GM10266 (cell line): ENCODE results near the gene ZBTB7A.

Source experiments
- DNase-seq: peaks from one replicate; pipeline ENCODE4 v3.0.0; 2012; ENCODE audit errors: extremely low spot score
- TF ChIP-seq, protein P1 (sequence below): IDR thresholded peaks from 2 replicates; pipeline ENCODE4 v1.5.1; 2012; ENCODE audit warnings: mild to moderate bottlenecking, low read depth; ENCODE audit not compliant: control insufficient read depth, insufficient read depth; ENCODE audit errors: missing control alignments

The ZBTB7A gene

DNA sequence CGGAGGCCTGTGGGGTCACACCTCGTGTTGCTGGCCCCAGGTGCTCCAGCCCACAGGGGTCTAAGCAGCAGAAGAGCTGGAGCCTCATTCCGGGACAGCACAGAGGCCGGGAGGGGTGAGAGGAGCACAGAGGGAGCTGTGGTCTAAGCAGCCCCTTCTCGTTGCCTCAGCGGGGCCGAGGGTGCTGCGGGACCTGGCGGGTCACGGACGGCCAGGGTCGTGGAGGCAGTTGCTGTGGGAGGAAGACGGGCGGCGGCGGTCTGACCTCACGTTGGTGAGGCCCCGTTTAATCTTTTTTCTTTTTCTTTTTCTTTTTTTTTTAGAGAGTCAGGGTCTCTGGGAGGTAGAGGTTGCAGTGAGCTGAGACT lies 37.5 kb downstream of the ZBTB7A start:
- TF ChIP-seq, protein P1, sequence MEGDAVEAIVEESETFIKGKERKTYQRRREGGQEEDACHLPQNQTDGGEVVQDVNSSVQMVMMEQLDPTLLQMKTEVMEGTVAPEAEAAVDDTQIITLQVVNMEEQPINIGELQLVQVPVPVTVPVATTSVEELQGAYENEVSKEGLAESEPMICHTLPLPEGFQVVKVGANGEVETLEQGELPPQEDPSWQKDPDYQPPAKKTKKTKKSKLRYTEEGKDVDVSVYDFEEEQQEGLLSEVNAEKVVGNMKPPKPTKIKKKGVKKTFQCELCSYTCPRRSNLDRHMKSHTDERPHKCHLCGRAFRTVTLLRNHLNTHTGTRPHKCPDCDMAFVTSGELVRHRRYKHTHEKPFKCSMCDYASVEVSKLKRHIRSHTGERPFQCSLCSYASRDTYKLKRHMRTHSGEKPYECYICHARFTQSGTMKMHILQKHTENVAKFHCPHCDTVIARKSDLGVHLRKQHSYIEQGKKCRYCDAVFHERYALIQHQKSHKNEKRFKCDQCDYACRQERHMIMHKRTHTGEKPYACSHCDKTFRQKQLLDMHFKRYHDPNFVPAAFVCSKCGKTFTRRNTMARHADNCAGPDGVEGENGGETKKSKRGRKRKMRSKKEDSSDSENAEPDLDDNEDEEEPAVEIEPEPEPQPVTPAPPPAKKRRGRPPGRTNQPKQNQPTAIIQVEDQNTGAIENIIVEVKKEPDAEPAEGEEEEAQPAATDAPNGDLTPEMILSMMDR = no peak
- no peak for DNase-seq

DNA sequence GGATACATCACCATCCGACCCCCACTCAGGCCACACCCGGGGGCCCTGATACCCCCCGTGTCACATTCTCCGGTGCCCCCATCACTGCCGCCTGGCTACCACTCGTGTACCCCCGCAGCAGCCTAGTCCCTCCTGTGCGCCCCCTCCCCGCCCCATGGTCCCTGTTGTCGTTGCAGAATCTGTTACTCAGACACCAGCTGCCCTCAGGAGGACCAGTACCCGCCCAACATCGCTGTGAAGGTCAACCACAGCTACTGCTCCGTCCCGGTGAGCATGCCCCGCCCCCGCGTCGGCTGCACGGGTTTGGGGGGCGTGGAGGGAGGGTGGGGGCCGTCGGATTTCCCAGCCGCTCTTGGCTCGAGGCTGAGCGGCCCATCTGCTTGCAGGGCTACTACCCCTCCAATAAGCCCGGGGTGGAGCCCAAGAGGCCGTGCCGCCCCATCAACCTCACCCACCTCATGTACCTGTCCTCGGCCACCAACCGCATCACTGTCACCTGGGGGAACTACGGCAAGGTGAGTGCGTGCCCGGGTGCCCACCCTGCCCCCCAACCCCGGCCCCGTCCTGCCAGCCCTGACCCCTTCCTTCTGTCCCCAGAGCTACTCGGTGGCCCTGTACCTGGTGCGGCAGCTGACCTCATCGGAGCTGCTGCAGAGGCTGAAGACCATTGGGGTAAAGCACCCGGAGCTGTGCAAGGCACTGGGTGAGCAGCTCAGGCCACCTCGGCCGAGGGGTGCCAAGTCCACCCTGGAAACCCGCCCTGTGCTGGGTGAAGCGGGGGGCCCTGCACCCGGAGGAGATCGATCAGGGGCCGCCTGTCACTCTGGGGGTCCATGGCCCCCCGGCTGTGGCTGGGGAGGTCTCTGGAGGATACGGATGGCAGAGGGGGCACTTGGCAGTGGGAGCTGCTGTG lies 38.1 kb downstream of the ZBTB7A start:
- DNase-seq = no peak
- TF ChIP-seq, protein P1 = no peak

DNA sequence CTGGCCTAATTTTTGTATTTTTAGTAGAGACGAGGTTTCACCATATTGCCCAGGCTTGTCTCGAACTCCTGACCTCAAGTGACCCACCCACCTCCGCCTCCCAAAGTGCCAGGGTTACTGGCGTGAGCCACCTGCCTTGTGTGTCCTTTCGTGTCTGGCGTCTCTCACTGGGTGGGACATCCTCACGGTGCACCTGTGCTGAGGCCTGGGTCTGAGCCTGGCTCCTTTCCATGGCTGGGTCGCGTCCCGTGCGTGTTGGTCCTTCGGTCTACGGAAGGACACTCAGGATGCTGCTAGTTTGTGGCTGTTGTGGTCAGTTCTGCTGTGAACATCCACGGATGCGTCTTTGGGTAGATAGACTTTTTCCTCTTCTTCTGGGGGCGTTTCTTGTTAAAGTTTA lies 39.6 kb downstream of the ZBTB7A start:
- DNase-seq = no peak
- TF ChIP-seq, protein P1 = no peak

DNA sequence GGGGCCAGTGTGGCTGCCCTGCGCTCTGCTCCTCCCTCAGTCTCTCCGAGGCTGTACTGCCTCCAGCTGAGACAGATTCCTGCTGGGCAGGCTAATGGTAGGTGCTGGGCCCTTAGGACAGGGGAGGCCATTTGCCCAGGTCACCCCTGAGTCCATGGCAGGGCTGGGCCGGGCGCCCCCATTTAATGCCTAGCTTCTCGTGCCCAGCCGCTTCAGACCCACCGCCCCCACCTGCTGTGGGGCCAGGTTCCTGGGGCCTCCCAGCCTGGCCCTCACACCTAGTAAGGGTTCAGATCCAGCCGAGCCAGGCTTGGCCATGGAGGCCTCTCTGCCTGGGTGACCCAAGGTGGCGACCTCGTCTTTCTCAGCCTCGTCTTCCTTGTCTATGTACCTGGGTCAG lies 41.4 kb downstream of the ZBTB7A start:
- TF ChIP-seq, protein P1 = no peak
- DNase-seq = no peak

DNA sequence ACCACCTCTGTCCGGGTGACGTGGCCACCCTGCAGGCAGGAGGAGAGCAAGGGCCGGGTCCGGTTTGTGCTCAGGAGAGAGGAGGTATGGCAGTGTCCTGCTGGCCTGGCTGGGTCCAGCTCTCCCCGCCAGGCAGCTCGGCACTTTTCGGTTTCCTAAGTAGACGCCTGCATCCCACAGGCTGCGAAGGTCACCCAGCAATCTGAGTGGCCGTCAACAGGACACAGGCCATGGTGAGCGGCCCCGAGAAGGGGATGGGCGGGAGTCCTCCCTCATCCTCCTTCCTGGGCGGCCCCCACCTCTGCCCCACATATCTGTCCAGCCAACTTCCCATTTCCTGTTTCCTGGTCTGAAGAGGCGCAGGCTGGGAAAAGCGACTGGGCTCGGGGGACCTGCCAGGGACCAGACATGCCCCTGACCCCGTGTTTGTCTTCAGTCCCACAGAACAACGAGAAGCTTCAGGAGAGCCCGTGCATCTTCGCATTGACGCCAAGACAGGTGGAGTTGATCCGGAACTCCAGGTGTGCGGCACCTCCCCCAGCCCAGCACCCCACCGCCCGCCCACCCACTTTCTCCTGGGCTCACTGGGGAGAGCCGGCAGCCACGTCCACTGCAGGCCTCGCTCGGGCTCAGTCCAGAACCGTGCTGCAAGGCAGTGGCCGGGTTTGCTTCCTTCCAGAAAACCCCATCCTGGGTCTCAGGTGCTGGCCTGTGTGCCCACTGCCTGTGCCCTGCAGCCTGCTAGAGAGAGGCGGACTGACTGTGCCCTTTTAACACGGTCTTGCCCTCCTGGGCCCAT lies 42.9 kb downstream of the ZBTB7A start:
- TF ChIP-seq, protein P1 = no peak
- no peak for DNase-seq

DNA sequence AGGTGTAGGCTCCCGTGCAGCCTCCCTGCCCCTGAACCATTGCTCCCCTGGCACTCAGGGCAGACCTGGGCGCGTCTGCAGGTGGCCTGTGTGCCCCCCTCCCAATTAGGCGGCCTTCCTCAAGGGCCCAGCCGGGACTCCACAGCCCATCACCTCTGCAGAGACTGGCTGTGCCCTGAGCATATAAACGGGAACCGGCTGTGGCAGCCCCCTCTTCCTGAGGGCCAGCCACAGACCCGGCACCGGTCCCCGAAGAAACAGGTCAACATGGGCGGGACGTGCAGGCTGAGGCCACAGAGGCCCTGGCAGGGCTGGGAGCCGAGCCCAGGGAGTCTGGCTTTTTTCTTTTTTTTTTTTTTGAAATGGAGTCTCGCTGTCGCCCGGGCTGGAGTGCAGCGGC lies 47.1 kb downstream of the ZBTB7A start:
- TF ChIP-seq, protein P1 = no peak
- DNase-seq = no peak
